Endodermal cell (in vitro differentiated cells): ENCODE data around the gene CFHR2. TPM values are rescaled to one million over a fixed set of nuclear protein-coding genes. Genes with fewer than 3 reads are reported as not detected.
"Not testable (repeated sequence)": the region's sequence is repeated elsewhere in the genome, so short reads cannot be mapped to it uniquely, and the experiment has no call there.

ENCODE experiments used
- DNase-seq: peaks from one replicate; pipeline ENCODE4 v3.0.0-alpha.2; 2017
- H3K27ac ChIP-seq: 2 replicates; pipeline ENCODE4 v1.5.1; 2013; ENCODE audit warnings: mild to moderate bottlenecking, low read depth, low read length, moderate library complexity
- H3K27me3 ChIP-seq: 2 replicates; pipeline ENCODE4 v1.6.1; 2013; ENCODE audit warnings: mild to moderate bottlenecking, low read length, moderate library complexity; ENCODE audit not compliant: insufficient read depth, control insufficient read depth, poor library complexity, severe bottlenecking
- H3K36me3 ChIP-seq: 2 replicates; pipeline ENCODE4 v1.7.0; 2013; ENCODE audit warnings: mild to moderate bottlenecking, low read length, moderate library complexity; ENCODE audit not compliant: control insufficient read depth, insufficient read depth
- H3K4me1 ChIP-seq: one replicate; pipeline ENCODE4 v1.7.0; 2013; ENCODE audit warnings: low read length; ENCODE audit not compliant: control insufficient read depth, insufficient read depth
- H3K4me3 ChIP-seq: 2 replicates; pipeline ENCODE4 v1.5.1; 2013; ENCODE audit warnings: mild to moderate bottlenecking, low read length, moderate library complexity
- H3K9ac ChIP-seq: 2 replicates; pipeline ENCODE4 v1.6.1; 2013; ENCODE audit warnings: mild to moderate bottlenecking, low read length, moderate library complexity; ENCODE audit not compliant: poor library complexity, severe bottlenecking; ENCODE audit errors: extremely low read depth
- H3K9me3 ChIP-seq: 2 replicates; pipeline ENCODE4 v1.6.1; 2013; ENCODE audit warnings: mild to moderate bottlenecking, low read length, moderate library complexity; ENCODE audit not compliant: control insufficient read depth
- H3K27ac Mint-ChIP-seq: 2 replicates; pipeline ENCODE4 v1.8.0; 2020; ENCODE audit warnings: mixed read lengths
- H3K27me3 Mint-ChIP-seq: 2 replicates; pipeline ENCODE4 v1.8.0; 2021; ENCODE audit warnings: mild to moderate bottlenecking, mixed read lengths; ENCODE audit not compliant: insufficient read depth
- H3K36me3 Mint-ChIP-seq: 2 replicates; pipeline ENCODE4 v1.8.0; 2020; ENCODE audit warnings: low read depth, mixed read lengths
- H3K4me1 Mint-ChIP-seq: 2 replicates; pipeline ENCODE4 v1.8.0; 2020; ENCODE audit warnings: mixed read lengths
- H3K4me3 Mint-ChIP-seq: 2 replicates; pipeline ENCODE4 v1.8.0; 2020; ENCODE audit warnings: mild to moderate bottlenecking, moderate library complexity, mixed read lengths
- H3K9me3 Mint-ChIP-seq: 2 replicates; pipeline ENCODE4 v1.8.0; 2020; ENCODE audit warnings: mild to moderate bottlenecking, mixed read lengths
- CTCF ChIP-seq: fragments of 200-600 bp; sonication (generic); conservative IDR thresholded peaks from 2 replicates; pipeline ENCODE4 v1.5.0; 2021; ENCODE audit warnings: antibody characterized with exemption, mild to moderate bottlenecking
- WGBS, 2 experiments: methylation state at CpG; one replicate each; pipeline versions ENCODE4 v1.1.5 to v1.1.7; 2013; ENCODE audit warnings: missing lambda C conversion rate in 2 of 2, mixed read lengths in 1 of 2; ENCODE audit not compliant: insufficient coverage in 1 of 2, insufficient read length in 1 of 2; 5-methylcytosine and 5-hydroxymethylcytosine counted together
- long read RNA-seq, 4 experiments: library from polyadenylated mRNA in 2 of 4; library from RNA in 1 of 4; library from capped mRNA in 1 of 4; stranded (forward) in 3 of 4; unstranded in 1 of 4; transcript quantifications; one replicate each; pipeline ENCODE4 v2.0.0, GENCODE V29; 2020 to 2021; ENCODE audit warnings: inconsistent platforms in 1 of 4
- polyA plus RNA-seq, 2 experiments: library from polyadenylated mRNA; stranded (reverse); fragments of 50-300 nt; gene quantifications; one replicate each; pipeline ENCODE4 v1.2.3, GENCODE V29; 2013
- total RNA-seq, 2 donors: library from RNA; stranded (reverse); fragmentation: NEBNext Ultra II Directional in 1 of 2; extraction: Animal tissue kit (Norgen Biotek cat#: 25700) in 1 of 2; gene quantifications; 2 replicates in 1 of 2; 3 replicates in 1 of 2; pipeline ENCODE4 v1.2.1, GENCODE V29; 2021

CFHR2 gene
- total RNA-seq, result not detected
- polyA plus RNA-seq (2013, experiment 1 of 2), result not detected
- not detected for polyA plus RNA-seq (2013, experiment 2 of 2)
- long read RNA-seq, experiment 1, result 0 reads
- long read RNA-seq, experiment 2, result 0 reads
- long read RNA-seq, experiment 3, result 0 reads
- long read RNA-seq, experiment 4, result 0 reads

GRCh38 chr1:196943568-196943967 lies at the start of gene CFHR2:
Gene CFHR2 (plus strand): TSS chr1:196943738. CDS start chr1:196943881, 143 bp downstream.
- not testable (repeated sequence) for DNase-seq, H3K27ac Mint-ChIP-seq, H3K36me3 Mint-ChIP-seq, H3K4me1 Mint-ChIP-seq, H3K4me3 Mint-ChIP-seq, H3K36me3 ChIP-seq, H3K4me1 ChIP-seq, H3K9ac ChIP-seq, H3K27me3 ChIP-seq, H3K27me3 Mint-ChIP-seq, H3K27ac ChIP-seq, H3K4me3 ChIP-seq, H3K9me3 ChIP-seq
- peaks cover 18% of the 10 kb centered on the region for H3K9me3 Mint-ChIP-seq
- no CpG with 5 or more reads among the region's 1 CpG for WGBS, 2 experiments

GRCh38 chr1:196896355-196896754 lies 47.2 kb upstream of the CFHR2 start:
- DNase-seq, result no peak
- Mint-ChIP-seq H3K36me3 (no peaks in the 10 kb centered on the region), H3K9me3 (no peaks in the 10 kb centered on the region), H3K4me1 (peaks cover 8% of the 10 kb centered on the region), H3K27me3 (peaks cover 2% of the 10 kb centered on the region), H3K27ac (no peak overlapping the region), H3K4me3 (no peak overlapping the region)
- H3K27ac ChIP-seq, result no peak overlapping the region
- H3K4me3 ChIP-seq, result no peak overlapping the region
- H3K27me3 ChIP-seq, result no peaks in the 10 kb centered on the region
- no peaks in the 10 kb centered on the region for H3K9me3 ChIP-seq
- H3K36me3 ChIP-seq, result no peaks in the 10 kb centered on the region
- 81 to 85% methylated on average over 8 of the region's 8 CpGs for whole genome bisulfite sequencing, 2 experiments
- TF ChIP-seq CTCF, result no peak
- no peaks in the 10 kb centered on the region for H3K4me1 ChIP-seq
- H3K9ac ChIP-seq, result no peak overlapping the region

- H3K4me1 ChIP-seq, result no peaks in the 10 kb centered on the region
- H3K9ac ChIP-seq, result no peak overlapping the region
- peak overlapping the region; percentile 52 for H3K4me3 Mint-ChIP-seq
- DNase-seq, result peak; percentile 56
- no peak overlapping the region for H3K4me3 ChIP-seq
- H3K9me3 Mint-ChIP-seq, result no peaks in the 10 kb centered on the region
- H3K27ac Mint-ChIP-seq, result no peak overlapping the region
- peaks cover 8% of the 10 kb centered on the region for H3K4me1 Mint-ChIP-seq
- H3K27ac ChIP-seq, result no peak overlapping the region
- no peaks in the 10 kb centered on the region for H3K36me3 Mint-ChIP-seq
- H3K27me3 Mint-ChIP-seq, result peaks cover 2% of the 10 kb centered on the region
- H3K27me3 ChIP-seq, result no peaks in the 10 kb centered on the region
- 90 to 95% methylated on average over 14 to 26 of the region's 26 CpGs for WGBS, 2 experiments
- H3K9me3 ChIP-seq, result no peaks in the 10 kb centered on the region
- peak; percentile 44 for TF ChIP-seq CTCF
- H3K36me3 ChIP-seq, result no peaks in the 10 kb centered on the region
Observed at GRCh38 chr1:196897158-196897828, 46.2 kb upstream of the CFHR2 start.
